H1 (cell line): Measurements from ENCODE around the gene MAPRE2. TPM values are rescaled to one million over a fixed set of nuclear protein-coding genes. Genes with fewer than 3 reads are reported as not detected.

ENCODE experiments used
- CTCF ChIA-PET: fragments of 300-600 bp; sonication (Branson Sonifier 250); formaldehyde crosslinking; loops from one replicate; lab custom pipeline; 2021; ENCODE audit not compliant: partially characterized antibody; lab: Charles Lee
- POLR2A ChIA-PET: fragments of 300-600 bp; sonication (Branson Sonifier 250); formaldehyde crosslinking; loops from one replicate; lab custom pipeline; 2021; ENCODE audit warnings: inconsistent platforms; ENCODE audit not compliant: partially characterized antibody; lab: Charles Lee
- DNase-seq, 2 experiments: peaks; one replicate each; pipeline versions ENCODE4 v3.0.0 to v3.0.0-alpha.2; 2010 to 2022; ENCODE audit warnings: low spot score in 2 of 2, low read depth in 1 of 2, mixed read lengths in 1 of 2
- FAIRE-seq: peaks from 2 replicates; lab custom pipeline; 2011; peaks lifted over from hg19 to GRCh38; lab: Jason Lieb, UNC
- H2AFZ ChIP-seq: 2 replicates; pipeline ENCODE4 v1.8.1; 2012; ENCODE audit warnings: low read length, inconsistent platforms
- H2AK5ac ChIP-seq: 2 replicates; pipeline ENCODE4 v1.6.1; 2013; ENCODE audit warnings: low read depth, low read length
- H2BK120ac ChIP-seq: replicated peaks from 2 replicates; pipeline ENCODE3; 2013; ENCODE audit warnings: low read depth, low read length, inconsistent platforms
- H2BK12ac ChIP-seq: 2 replicates; pipeline ENCODE4 v1.6.1; 2013; ENCODE audit warnings: low read depth, low read length
- H2BK15ac ChIP-seq: 2 replicates; pipeline ENCODE4 v1.6.1; 2013; ENCODE audit warnings: low read length
- H2BK20ac ChIP-seq: 2 replicates; pipeline ENCODE4 v1.6.1; 2013; ENCODE audit warnings: low read length
- H2BK5ac ChIP-seq: 2 replicates; pipeline ENCODE4 v1.6.1; 2013; ENCODE audit warnings: low read depth, low read length
- H3K14ac ChIP-seq: 2 replicates; pipeline ENCODE4 v1.6.1; 2013; ENCODE audit warnings: inconsistent platforms; ENCODE audit not compliant: insufficient read length
- H3K18ac ChIP-seq: 2 replicates; pipeline ENCODE4 v1.6.1; 2013; ENCODE audit warnings: low read length; ENCODE audit errors: extremely low read depth
- H3K23ac ChIP-seq: 2 replicates; pipeline ENCODE4 v1.6.1; 2013; ENCODE audit warnings: inconsistent platforms; ENCODE audit not compliant: insufficient read length
- H3K23me2 ChIP-seq: 2 replicates; pipeline ENCODE4 v1.6.1; 2013; ENCODE audit warnings: low read depth, low read length
- H3K27ac ChIP-seq: 2 replicates; pipeline ENCODE4 v1.6.1; 2011; ENCODE audit warnings: low read depth, low read length, inconsistent platforms
- H3K27me3 ChIP-seq, 4 experiments: replicated peaks in 1 of 4; 1 replicate in 1 of 4; 2 replicates in 3 of 4; pipeline versions ENCODE4 v1.6.1 to v1.8.1; 2011 to 2013; ENCODE audit warnings: low read length in 3 of 4, mild to moderate bottlenecking in 3 of 4, inconsistent platforms in 2 of 4, mixed read lengths in 2 of 4, moderate library complexity in 1 of 4; ENCODE audit not compliant: control insufficient read depth in 3 of 4, insufficient read depth in 3 of 4; ENCODE audit errors: extremely low read depth in 1 of 4
- H3K36me3 ChIP-seq, 4 experiments: 2 replicates each; pipeline versions ENCODE4 v1.6.1 to v1.8.1; 2011 to 2013; ENCODE audit warnings: mild to moderate bottlenecking in 4 of 4, low read length in 3 of 4, moderate library complexity in 2 of 4, control low read depth in 1 of 4, inconsistent platforms in 1 of 4; ENCODE audit not compliant: insufficient read depth in 4 of 4, control insufficient read depth in 2 of 4
- H3K4ac ChIP-seq: replicated peaks from 2 replicates; pipeline ENCODE3; 2013; ENCODE audit warnings: low read length, low read depth, mixed read lengths, inconsistent platforms; ENCODE audit not compliant: insufficient read length
- H3K4me1 ChIP-seq, 4 experiments: replicated peaks in 1 of 4; 1 replicate in 1 of 4; 2 replicates in 3 of 4; pipeline versions ENCODE4 v1.6.1 to v1.8.1; 2011 to 2013; ENCODE audit warnings: low read length in 3 of 4, inconsistent platforms in 2 of 4, mixed read lengths in 1 of 4; ENCODE audit not compliant: insufficient read depth in 4 of 4, control insufficient read depth in 3 of 4
- H3K4me2 ChIP-seq, 2 experiments: 2 replicates each; pipeline versions ENCODE4 v1.6.1 to v1.8.1; 2011 to 2013; ENCODE audit warnings: low read depth in 2 of 2, low read length in 2 of 2, control low read depth in 1 of 2, inconsistent platforms in 1 of 2, mild to moderate bottlenecking in 1 of 2; ENCODE audit not compliant: insufficient read depth in 1 of 2
- H3K4me3 ChIP-seq, 4 experiments: fragments of 200-600, 300-600 bp in 1 of 4; sonication (generic), shearing (Covaris generic), sonication (Bioruptor Twin) in 1 of 4; 2 replicates each; pipeline versions ENCODE4 v1.5.1 to v1.8.1; 2011 to 2016; ENCODE audit warnings: low read length in 4 of 4, low read depth in 3 of 4, control low read depth in 2 of 4, inconsistent platforms in 2 of 4, mild to moderate bottlenecking in 2 of 4, mixed read lengths in 1 of 4, moderate library complexity in 1 of 4; ENCODE audit not compliant: insufficient read depth in 2 of 4; ENCODE audit errors: extremely low read depth in 1 of 4
- H3K56ac ChIP-seq: replicated peaks from 2 replicates; pipeline ENCODE3; 2013; ENCODE audit warnings: low read depth, mild to moderate bottlenecking, mixed read lengths, low read length, inconsistent platforms; ENCODE audit not compliant: insufficient read length
- H3K79me1 ChIP-seq: 2 replicates; pipeline ENCODE4 v1.6.1; 2013; ENCODE audit warnings: low read depth, low read length, control low read depth
- H3K79me2 ChIP-seq, 2 experiments: 2 replicates each; pipeline versions ENCODE4 v1.6.1 to v1.8.1; 2012 to 2013; ENCODE audit warnings: low read length in 2 of 2, mild to moderate bottlenecking in 2 of 2, inconsistent platforms in 1 of 2; ENCODE audit not compliant: insufficient read depth in 2 of 2, control insufficient read depth in 1 of 2
- H3K9ac ChIP-seq, 4 experiments: replicated peaks in 1 of 4; 1 replicate in 1 of 4; 2 replicates in 3 of 4; pipeline versions ENCODE4 v1.6.1 to v1.8.1; 2011 to 2013; ENCODE audit warnings: low read depth in 3 of 4, low read length in 3 of 4, control low read depth in 2 of 4, mild to moderate bottlenecking in 2 of 4, moderate library complexity in 2 of 4, inconsistent platforms in 1 of 4; ENCODE audit errors: extremely low read depth in 1 of 4
- H3K9me3 ChIP-seq, 2 experiments: 2 replicates each; pipeline versions ENCODE4 v1.6.1 to v1.8.1; 2012 to 2013; ENCODE audit warnings: mild to moderate bottlenecking in 2 of 2, moderate library complexity in 2 of 2, control low read depth in 1 of 2, inconsistent platforms in 1 of 2, low read depth in 1 of 2, low read length in 1 of 2, mixed read lengths in 1 of 2; ENCODE audit not compliant: insufficient read depth in 2 of 2
- H4K20me1 ChIP-seq, 2 experiments: replicated peaks in 1 of 2; 2 replicates each; pipeline versions ENCODE3 to v1.8.1; 2011 to 2013; ENCODE audit warnings: inconsistent platforms in 2 of 2, low read length in 2 of 2, mild to moderate bottlenecking in 1 of 2; ENCODE audit not compliant: insufficient read depth in 2 of 2, control insufficient read depth in 1 of 2
- H4K5ac ChIP-seq: 2 replicates; pipeline ENCODE4 v1.6.1; 2013; ENCODE audit warnings: low read length, low read depth, mixed read lengths, inconsistent platforms; ENCODE audit not compliant: insufficient read length
- H4K8ac ChIP-seq: 2 replicates; pipeline ENCODE4 v1.8.0; 2013; ENCODE audit warnings: mild to moderate bottlenecking, moderate library complexity, low read length, inconsistent platforms; ENCODE audit not compliant: insufficient read depth; ENCODE audit errors: extremely low read depth
- H4K91ac ChIP-seq: replicated peaks from 2 replicates; pipeline ENCODE3; 2013; ENCODE audit warnings: low read length, mixed read lengths, inconsistent platforms; ENCODE audit not compliant: insufficient read length
- BRCA1 ChIP-seq: IDR thresholded peaks from 2 replicates; pipeline ENCODE4 v1.6.1; 2012; ENCODE audit warnings: low read depth, low read length, improper control_type of control experiment
- CTCF ChIP-seq, 3 experiments: IDR thresholded peaks; 1 replicate in 2 of 3; 2 replicates in 1 of 3; pipeline versions ENCODE4 v1.5.1 to v1.6.1; 2011; ENCODE audit warnings: low read length in 3 of 3, mild to moderate bottlenecking in 3 of 3, inconsistent platforms in 2 of 3, low read depth in 1 of 3, moderate library complexity in 1 of 3; ENCODE audit not compliant: insufficient read depth in 1 of 3; ENCODE audit errors: control extremely low read depth in 1 of 3
- EP300 ChIP-seq, 2 experiments: IDR thresholded peaks; 1 replicate in 1 of 2; 2 replicates in 1 of 2; pipeline ENCODE4 v1.6.1; 2011 to 2012; ENCODE audit warnings: low read depth in 2 of 2, low read length in 2 of 2, mild to moderate bottlenecking in 2 of 2, borderline replicate concordance in 1 of 2, inconsistent platforms in 1 of 2, moderate library complexity in 1 of 2
- KDM5A ChIP-seq: fragments of 200-600 bp; IDR thresholded peaks from 2 replicates; pipeline ENCODE4 v1.7.1; 2012; ENCODE audit warnings: mild to moderate bottlenecking, low read length, inconsistent platforms, mixed read lengths
- SP2 ChIP-seq: IDR thresholded peaks from 2 replicates; pipeline ENCODE4 v1.6.1; 2012; ENCODE audit warnings: mild to moderate bottlenecking, low read length, inconsistent platforms
- WGBS, 2 experiments: shearing (Covaris generic) in 1 of 2; methylation state at CpG; one replicate each; pipeline versions ENCODE4 v1.1.6 to v1.1.7; 2013 to 2015; ENCODE audit warnings: low lambda C conversion rate in 2 of 2, mixed read lengths in 2 of 2, inconsistent platforms in 1 of 2, low coverage in 1 of 2, missing lambda C conversion rate in 1 of 2; ENCODE audit not compliant: insufficient replicate concordance in 2 of 2, insufficient coverage in 1 of 2, insufficient read length in 1 of 2; ENCODE audit errors: extremely low coverage in 1 of 2, missing lambda C conversion rate in 1 of 2; 5-methylcytosine and 5-hydroxymethylcytosine counted together
- polyA plus RNA-seq, 7 experiments: library from polyadenylated mRNA; depleted of rRNA in 3 of 7; stranded (reverse) in 5 of 7; unstranded in 2 of 7; fragments of >200 nt in 5 of 7; fragments of 200-250 nt in 2 of 7; gene quantifications; 1 replicate in 5 of 7; 2 replicates in 1 of 7; 4 replicates in 1 of 7; pipeline versions ENCODE4 v1.2.1 to v1.2.3, GENCODE V29; 2011 to 2013; ENCODE audit warnings: missing spikeins in 2 of 7, mixed read lengths in 2 of 7
- total RNA-seq: library from RNA; stranded (reverse); fragmentation: NEBNext Ultra II Directional; extraction: Animal tissue kit (Norgen Biotek cat#: 25700); gene quantifications from 2 replicates; pipeline ENCODE4 v1.2.1, GENCODE V29; 2021

Gene MAPRE2
- total and polyA plus RNA-seq, 2 of the 8 experiments (the other 6 are each of a cell fraction or from before 2014, with no cell fraction given) = 32.6 to 33.1 TPM

DNA sequence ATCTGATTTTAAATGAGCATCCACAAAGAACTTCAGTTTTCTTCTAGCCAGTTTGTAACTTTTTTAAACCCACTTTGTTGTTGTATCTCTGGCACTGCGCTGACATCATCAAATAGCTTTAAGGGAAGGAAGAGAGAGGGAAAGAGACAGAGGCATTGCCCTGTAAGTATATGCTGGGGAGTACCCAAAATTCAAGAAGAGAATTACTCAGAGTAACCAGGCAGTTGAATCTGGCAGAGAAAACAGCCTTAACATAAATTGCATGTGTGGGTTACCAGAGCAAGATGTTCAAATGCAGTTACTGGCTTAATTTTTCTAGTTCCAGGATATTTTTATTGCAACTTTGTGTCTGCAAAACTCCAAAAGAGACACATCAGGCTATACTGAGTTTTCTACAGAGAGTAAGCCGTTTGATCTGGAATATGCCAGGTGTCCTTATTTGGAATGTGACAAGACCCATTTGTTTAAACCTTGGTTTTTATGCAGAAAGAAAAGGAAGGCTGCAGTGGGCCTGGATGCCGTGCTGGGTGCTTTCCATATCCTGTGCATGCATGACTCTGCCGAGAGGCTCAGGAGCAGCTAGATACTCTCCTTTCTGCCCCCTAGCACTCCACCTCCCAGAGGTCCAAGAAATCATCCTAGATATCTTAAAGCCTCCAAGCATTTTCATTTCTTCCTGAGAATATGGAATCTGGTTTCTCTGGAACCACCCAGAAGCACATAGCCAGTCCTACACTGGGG lies 93.7 kb downstream of the MAPRE2 start:
- H4K91ac ChIP-seq = no peak overlapping the region
- no peak overlapping the region for H3K23ac ChIP-seq
- no peak overlapping the region for H3K9ac ChIP-seq
- H3K4me1 ChIP-seq = peaks cover 2 to 6% (median 3%) of the 10 kb centered on the region in 4 experiments; a peak in 4 of 7 replicates
- no peak overlapping the region for H3K14ac ChIP-seq
- DNase-seq (no peak), FAIRE-seq (no peak)
- no peak overlapping the region for H3K18ac ChIP-seq
- no peak overlapping the region for H2BK20ac ChIP-seq
- no peak overlapping the region for H2AFZ ChIP-seq
- no peak overlapping the region for H3K4me2 ChIP-seq
- no peak overlapping the region for H4K5ac ChIP-seq
- H2BK5ac ChIP-seq = no peak overlapping the region
- POLR2A ChIA-PET = no interaction called here
- no peak overlapping the region; the same call in 1 of the 2 replicates for H4K8ac ChIP-seq
- no peak overlapping the region for H2BK15ac ChIP-seq
- no peaks in the 10 kb centered on the region; a peak in 1 of 8 replicates for H3K36me3 ChIP-seq
- H3K4me3 ChIP-seq = no peak overlapping the region
- H3K56ac ChIP-seq = no peak overlapping the region
- no peak overlapping the region for H3K4ac ChIP-seq
- no peaks in the 10 kb centered on the region for H3K23me2 ChIP-seq
- no peak overlapping the region for H2BK12ac ChIP-seq
- no peak overlapping the region for H2AK5ac ChIP-seq
- H4K20me1 ChIP-seq = no peaks in the 10 kb centered on the region
- H3K79me2 ChIP-seq = no peaks in the 10 kb centered on the region
- H3K27me3 ChIP-seq = no peaks in the 10 kb centered on the region
- no peak overlapping the region for H3K27ac ChIP-seq
- no peak overlapping the region for H2BK120ac ChIP-seq
- no peaks in the 10 kb centered on the region for H3K9me3 ChIP-seq
- CTCF ChIA-PET = interaction anchor here (0.5 to 4.9 kb wide), 4 partner anchors 8 to 109 kb away, joined by 4 to 51 read pairs (median 6); no protein-coding TSS in a partner anchor
- 83% methylated on average over 4 of the region's 4 CpGs; no CpG with 5 or more reads in 1 of the 2 experiments for WGBS, 2 experiments
- no peaks in the 10 kb centered on the region for H3K79me1 ChIP-seq
- TF ChIP-seq EP300 (IDR thresholded peaks at IDR 0.05; ENCODE audit: borderline replicate concordance in 1 of 2, low read depth in 2 of 2, low read length in 2 of 2) (no peak), SP2 (no peak), KDM5A (no peak), BRCA1 (no peak), CTCF (IDR thresholded peaks at IDR 0.05; ENCODE audit: control extremely low read depth in 1 of 3, insufficient read depth in 1 of 3, low read depth in 1 of 3, low read length in 3 of 3) (no peak)
